H9 (cell line): ENCODE measurements around the gene NHLRC1. TPM values are rescaled to one million over a fixed set of nuclear protein-coding genes. Genes with fewer than 3 reads are reported as not detected.

Experiments
- DNase-seq: peaks from one replicate; pipeline ENCODE4 v3.0.0-alpha.2; 2017
- H2AFZ ChIP-seq: one replicate; pipeline ENCODE4 v1.6.1; 2013; ENCODE audit warnings: mild to moderate bottlenecking, low read length, control low read depth, moderate library complexity
- H2AK5ac ChIP-seq: 2 replicates; pipeline ENCODE4 v1.6.1; 2013; ENCODE audit warnings: low read length, control low read depth, mixed read lengths; ENCODE audit not compliant: insufficient read length
- H2BK120ac ChIP-seq: one replicate; pipeline ENCODE4 v1.6.1; 2013; ENCODE audit warnings: low read depth, mild to moderate bottlenecking, low read length, control low read depth, inconsistent platforms; ENCODE audit not compliant: poor library complexity, severe bottlenecking
- H2BK12ac ChIP-seq: 2 replicates; pipeline ENCODE4 v1.6.1; 2013; ENCODE audit warnings: low read length, control low read depth, mixed read lengths, low read depth; ENCODE audit not compliant: insufficient read length
- H2BK15ac ChIP-seq: 2 replicates; pipeline ENCODE4 v1.6.1; 2013; ENCODE audit warnings: low read depth, low read length, control low read depth
- H2BK20ac ChIP-seq: one replicate; pipeline ENCODE4 v1.6.1; 2013; ENCODE audit warnings: low read depth, mild to moderate bottlenecking, low read length, control low read depth, inconsistent platforms; ENCODE audit not compliant: poor library complexity, severe bottlenecking
- H2BK5ac ChIP-seq: 2 replicates; pipeline ENCODE4 v1.6.1; 2013; ENCODE audit warnings: low read length, control low read depth, mixed read lengths; ENCODE audit not compliant: insufficient read length
- H3K14ac ChIP-seq: 2 replicates; pipeline ENCODE4 v1.6.1; 2013; ENCODE audit warnings: low read length, control low read depth; ENCODE audit not compliant: insufficient read depth
- H3K18ac ChIP-seq: 2 replicates; pipeline ENCODE4 v1.6.1; 2013; ENCODE audit warnings: low read depth, mild to moderate bottlenecking, mixed read lengths, low read length, control low read depth; ENCODE audit not compliant: insufficient read length
- H3K23ac ChIP-seq: 2 replicates; pipeline ENCODE4 v1.6.1; 2013; ENCODE audit warnings: low read length, control low read depth, mixed read lengths, low read depth; ENCODE audit not compliant: insufficient read length
- H3K23me2 ChIP-seq: 2 replicates; pipeline ENCODE4 v1.6.1; 2013; ENCODE audit warnings: low read depth, mild to moderate bottlenecking, mixed read lengths, low read length, control low read depth; ENCODE audit not compliant: insufficient read length, poor library complexity, severe bottlenecking
- H3K27ac ChIP-seq: 2 replicates; pipeline ENCODE4 v1.5.1; 2013; ENCODE audit warnings: low read length, control low read depth, mixed read lengths, low read depth; ENCODE audit not compliant: insufficient read length
- H3K27me3 ChIP-seq: 2 replicates; pipeline ENCODE4 v1.6.1; 2013; ENCODE audit warnings: low read length, control low read depth, inconsistent platforms; ENCODE audit not compliant: insufficient read depth
- H3K4ac ChIP-seq: 2 replicates; pipeline ENCODE4 v1.6.1; 2013; ENCODE audit warnings: low read depth, mild to moderate bottlenecking, control low read depth, inconsistent platforms, low read length, moderate library complexity
- H3K4me1 ChIP-seq: 2 replicates; pipeline ENCODE4 v1.6.1; 2013; ENCODE audit warnings: low read length, control low read depth, inconsistent platforms; ENCODE audit not compliant: insufficient read depth
- H3K4me2 ChIP-seq: 2 replicates; pipeline ENCODE4 v1.6.1; 2013; ENCODE audit warnings: low read length, control low read depth, mixed read lengths; ENCODE audit not compliant: insufficient read length, insufficient read depth
- H3K56ac ChIP-seq: 2 replicates; pipeline ENCODE4 v1.6.1; 2013; ENCODE audit warnings: low read depth, mild to moderate bottlenecking, mixed read lengths, low read length, control low read depth; ENCODE audit not compliant: insufficient read length
- H3K79me1 ChIP-seq: 2 replicates; pipeline ENCODE4 v1.6.1; 2013; ENCODE audit warnings: low read depth, mild to moderate bottlenecking, moderate library complexity, low read length, control low read depth, inconsistent platforms; ENCODE audit not compliant: insufficient read depth, poor library complexity, severe bottlenecking
- H3K79me2 ChIP-seq: 2 replicates; pipeline ENCODE4 v1.6.1; 2013; ENCODE audit warnings: low read length, control low read depth, inconsistent platforms; ENCODE audit not compliant: insufficient read depth
- H3K9ac ChIP-seq: 2 replicates; pipeline ENCODE4 v1.6.1; 2013; ENCODE audit warnings: low read length, control low read depth, mixed read lengths; ENCODE audit not compliant: insufficient read length; ENCODE audit errors: extremely low read depth
- H3K9me3 ChIP-seq: one replicate; pipeline ENCODE4 v1.6.1; 2013; ENCODE audit warnings: low read depth, low read length, inconsistent platforms; ENCODE audit not compliant: control insufficient read depth
- H3T11ph ChIP-seq: one replicate; pipeline ENCODE4 v1.6.1; 2013; ENCODE audit warnings: mild to moderate bottlenecking, low read length, control low read depth, inconsistent platforms
- H4K20me1 ChIP-seq: one replicate; pipeline ENCODE4 v1.6.1; 2013; ENCODE audit not compliant: control insufficient read depth, insufficient read length, insufficient read depth
- H4K5ac ChIP-seq: 2 replicates; pipeline ENCODE4 v1.6.1; 2013; ENCODE audit warnings: low read depth, mild to moderate bottlenecking, mixed read lengths, low read length, control low read depth; ENCODE audit not compliant: insufficient read length
- H4K8ac ChIP-seq: replicated peaks from 2 replicates; pipeline ENCODE4 v1.6.1; 2013; ENCODE audit warnings: low read length, control low read depth, mixed read lengths, low read depth; ENCODE audit not compliant: insufficient read length
- H4K91ac ChIP-seq: 2 replicates; pipeline ENCODE4 v1.6.1; 2013; ENCODE audit warnings: low read depth, mild to moderate bottlenecking, moderate library complexity, mixed read lengths, low read length, control low read depth; ENCODE audit not compliant: insufficient read length
- H3K27ac Mint-ChIP-seq, 3 experiments: 2 replicates in 2 of 3; 3 replicates in 1 of 3; pipeline ENCODE4 v1.8.0; 2020 to 2021; ENCODE audit warnings: mixed read lengths in 3 of 3, mild to moderate bottlenecking in 1 of 3, moderate library complexity in 1 of 3
- H3K27me3 Mint-ChIP-seq: 2 replicates; pipeline ENCODE4 v1.8.0; 2021; ENCODE audit warnings: low read depth, mild to moderate bottlenecking, moderate library complexity, mixed read lengths
- H3K36me3 Mint-ChIP-seq, 3 experiments: 2 replicates in 2 of 3; 3 replicates in 1 of 3; pipeline ENCODE4 v1.8.0; 2020 to 2021; ENCODE audit warnings: low read depth in 3 of 3, mixed read lengths in 3 of 3; ENCODE audit not compliant: insufficient read depth in 1 of 3
- H3K4me1 Mint-ChIP-seq, 2 experiments: 2 replicates each; pipeline ENCODE4 v1.8.0; 2020; ENCODE audit warnings: mixed read lengths in 2 of 2
- H3K4me3 Mint-ChIP-seq, 2 experiments: 2 replicates in 1 of 2; 3 replicates in 1 of 2; pipeline ENCODE4 v1.8.0; 2020 to 2021; ENCODE audit warnings: mild to moderate bottlenecking in 2 of 2, mixed read lengths in 2 of 2, moderate library complexity in 1 of 2
- H3K9me3 Mint-ChIP-seq, 2 experiments: 2 replicates in 1 of 2; 3 replicates in 1 of 2; pipeline ENCODE4 v1.8.0; 2020; ENCODE audit warnings: mild to moderate bottlenecking in 2 of 2, mixed read lengths in 2 of 2, moderate library complexity in 1 of 2
- total RNA-seq: library from RNA; stranded (reverse); gene quantifications from 2 replicates; pipeline ENCODE4 v1.2.1, GENCODE V29; 2021
- TF ChIP-seq, protein P1 (sequence below): fragments of 200-600 bp; sonication (generic); conservative IDR thresholded peaks from 3 replicates; pipeline ENCODE4 v1.8.0; 2021; ENCODE audit warnings: antibody characterized with exemption, mild to moderate bottlenecking

The NHLRC1 gene
- total RNA-seq, 1 experiment from 2014 or later, result 1.5 TPM

DNA sequence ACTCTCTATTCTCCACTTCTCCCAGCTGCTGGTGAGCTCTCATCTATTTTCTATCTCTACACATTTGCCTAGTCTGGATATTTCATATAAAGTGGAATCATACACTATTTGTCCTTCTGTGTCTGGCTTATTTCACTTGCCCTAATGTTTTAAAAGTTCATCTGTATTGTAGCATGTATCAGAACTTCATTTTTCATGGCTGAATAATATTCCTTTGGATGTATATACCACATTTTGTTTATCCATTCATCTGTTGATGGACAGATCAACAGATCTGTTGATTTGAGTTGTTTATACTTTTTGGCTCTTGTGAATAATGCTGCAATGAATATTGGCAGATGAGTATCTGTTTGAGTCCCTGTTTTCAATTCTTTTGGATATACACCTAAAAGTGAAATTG, 49.6 kb downstream of the NHLRC1 start:
- no peak overlapping the region for H3K4me2 ChIP-seq
- no peak overlapping the region for H3T11ph ChIP-seq
- H4K8ac ChIP-seq, result no peak overlapping the region
- no peaks in the 10 kb centered on the region for H3K79me2 ChIP-seq
- no peak overlapping the region for H4K91ac ChIP-seq
- no peaks in the 10 kb centered on the region for H3K4me1 Mint-ChIP-seq
- no peaks in the 10 kb centered on the region for H3K9me3 ChIP-seq
- no peaks in the 10 kb centered on the region; the same call in 1 of the 2 replicates for H3K27me3 Mint-ChIP-seq
- H3K23ac ChIP-seq, result no peak overlapping the region
- no peak overlapping the region for H3K18ac ChIP-seq
- H3K27ac Mint-ChIP-seq, result no peak overlapping the region
- no peak overlapping the region for H2BK5ac ChIP-seq
- H3K27me3 ChIP-seq, result no peaks in the 10 kb centered on the region
- no peak overlapping the region for H3K4ac ChIP-seq
- H2BK120ac ChIP-seq, result no peak overlapping the region
- H3K9me3 Mint-ChIP-seq, result peaks cover 9 to 13% of the 10 kb centered on the region in 2 experiments
- no peaks in the 10 kb centered on the region for H4K20me1 ChIP-seq
- H2AFZ ChIP-seq, result no peak overlapping the region
- no peak overlapping the region for H2BK20ac ChIP-seq
- no peak for DNase-seq
- no peak overlapping the region for H3K27ac ChIP-seq
- no peaks in the 10 kb centered on the region for H3K23me2 ChIP-seq
- peaks cover 0 to 5% (median 4%) of the 10 kb centered on the region in 3 experiments; a peak in 3 of 7 replicates for H3K36me3 Mint-ChIP-seq
- no peak overlapping the region for H2AK5ac ChIP-seq
- no peaks in the 10 kb centered on the region for H3K79me1 ChIP-seq
- H3K14ac ChIP-seq, result no peak overlapping the region
- H3K9ac ChIP-seq, result no peak overlapping the region
- no peak overlapping the region for H4K5ac ChIP-seq
- H3K4me1 ChIP-seq, result no peaks in the 10 kb centered on the region
- no peak overlapping the region for H2BK12ac ChIP-seq
- no peak overlapping the region for H3K56ac ChIP-seq
- TF ChIP-seq, protein P1, sequence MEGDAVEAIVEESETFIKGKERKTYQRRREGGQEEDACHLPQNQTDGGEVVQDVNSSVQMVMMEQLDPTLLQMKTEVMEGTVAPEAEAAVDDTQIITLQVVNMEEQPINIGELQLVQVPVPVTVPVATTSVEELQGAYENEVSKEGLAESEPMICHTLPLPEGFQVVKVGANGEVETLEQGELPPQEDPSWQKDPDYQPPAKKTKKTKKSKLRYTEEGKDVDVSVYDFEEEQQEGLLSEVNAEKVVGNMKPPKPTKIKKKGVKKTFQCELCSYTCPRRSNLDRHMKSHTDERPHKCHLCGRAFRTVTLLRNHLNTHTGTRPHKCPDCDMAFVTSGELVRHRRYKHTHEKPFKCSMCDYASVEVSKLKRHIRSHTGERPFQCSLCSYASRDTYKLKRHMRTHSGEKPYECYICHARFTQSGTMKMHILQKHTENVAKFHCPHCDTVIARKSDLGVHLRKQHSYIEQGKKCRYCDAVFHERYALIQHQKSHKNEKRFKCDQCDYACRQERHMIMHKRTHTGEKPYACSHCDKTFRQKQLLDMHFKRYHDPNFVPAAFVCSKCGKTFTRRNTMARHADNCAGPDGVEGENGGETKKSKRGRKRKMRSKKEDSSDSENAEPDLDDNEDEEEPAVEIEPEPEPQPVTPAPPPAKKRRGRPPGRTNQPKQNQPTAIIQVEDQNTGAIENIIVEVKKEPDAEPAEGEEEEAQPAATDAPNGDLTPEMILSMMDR, result no peak
- no peak overlapping the region for H2BK15ac ChIP-seq
- H3K4me3 Mint-ChIP-seq, result no peak overlapping the region
